GM18909 (cell line): ENCODE results near the gene OR52B6.
A peak's percentile ranks its signal among the peaks of the same experiment; 100 is the strongest.
"Not testable (repeated sequence)": the region's sequence is repeated elsewhere in the genome, so short reads cannot be mapped to it uniquely, and the experiment has no call there.

Experiments
- ATAC-seq: cut with Tn5 transposase; IDR thresholded peaks from one replicate; pipeline ENCODE4 v1.9.1; 2021; ENCODE audit warnings: mild to moderate bottlenecking; ENCODE audit not compliant: unreplicated experiment, poor library complexity

OR52B6 gene

GRCh38 chr11:5592615-5593014 is 11.9 kb downstream of the OR52B6 start:
- no peak for ATAC-seq

- ATAC-seq, result no peak
These were observed 12.5 kb downstream of the OR52B6 start for GRCh38 chr11:5593146-5593545.

- ATAC-seq, result peak; percentile 51
These were observed 16.0 kb downstream of the OR52B6 start, which contains the start of gene TRIM6 for GRCh38 chr11:5596607-5597201. Gene TRIM6, plus strand, starts transcription at chr11:5596637. Its CDS starts 261 bp downstream, at chr11:5596898.

GRCh38 chr11:5597953-5598352 is 17.3 kb downstream of the OR52B6 start:
- ATAC-seq, result no peak

- peak; percentile 89 for ATAC-seq
These were observed 19.7 kb downstream of the OR52B6 start for GRCh38 chr11:5600374-5600851.

GRCh38 chr11:5602791-5603190 is 22.1 kb downstream of the OR52B6 start:
- not testable (repeated sequence) for ATAC-seq

- no peak for ATAC-seq
These were observed 22.6 kb downstream of the OR52B6 start for GRCh38 chr11:5603326-5603725.

- ATAC-seq, result no peak
These were observed 24.2 kb downstream of the OR52B6 start for GRCh38 chr11:5604896-5605295.

- no peak for ATAC-seq
These were observed 25.2 kb downstream of the OR52B6 start for GRCh38 chr11:5605849-5606248.

GRCh38 chr11:5608808-5609207 is 28.1 kb downstream of the OR52B6 start:
- ATAC-seq, result no peak

- no peak for ATAC-seq
These were observed 29.8 kb downstream of the OR52B6 start for GRCh38 chr11:5610446-5610845.

GRCh38 chr11:5611627-5612026 is 30.9 kb downstream of the OR52B6 start:
- no peak for ATAC-seq

GRCh38 chr11:5618807-5619206 is 38.1 kb downstream of the OR52B6 start:
- no peak for ATAC-seq

GRCh38 chr11:5620651-5621521 is 40.2 kb downstream of the OR52B6 start:
- no peak for ATAC-seq

- ATAC-seq, result no peak
These were observed 40.9 kb downstream of the OR52B6 start for GRCh38 chr11:5621580-5621979.

GRCh38 chr11:5622802-5623201 is 42.1 kb downstream of the OR52B6 start:
- no peak for ATAC-seq

- ATAC-seq, result peak; percentile 97
These were observed 44.0 kb downstream of the OR52B6 start, which contains the start of gene TRIM34 for GRCh38 chr11:5624489-5625279. Gene TRIM34, plus strand, starts transcription at chr11:5625001. Its CDS starts 7,331 bp downstream, at chr11:5632332.

GRCh38 chr11:5625281-5625680 is 44.6 kb downstream of the OR52B6 start:
- no peak for ATAC-seq

- no peak for ATAC-seq
These were observed 45.5 kb downstream of the OR52B6 start for GRCh38 chr11:5626196-5626595.

GRCh38 chr11:5631417-5631816 is 50.7 kb downstream of the OR52B6 start:
- ATAC-seq, result peak; percentile 17
